HEK293T (cell line): ENCODE data around the gene BMP2.
A peak's percentile ranks its signal among the peaks of the same experiment; 100 is the strongest.

Experiments
- CTCF ChIA-PET: fragments of 350-600 bp; formaldehyde crosslinking; extraction: SDS; loops from one replicate; lab custom pipeline; 2021; ENCODE audit warnings: antibody characterized with exemption, inconsistent platforms; lab: Yijun Ruan, JAX
- POLR2A ChIA-PET: fragments of 350-600 bp; formaldehyde crosslinking; extraction: SDS; loops from one replicate; lab custom pipeline; 2020; ENCODE audit warnings: antibody characterized with exemption, inconsistent platforms; lab: Yijun Ruan, JAX
- DNase-seq: peaks from one replicate; pipeline ENCODE4 v3.0.0; 2012; ENCODE audit warnings: mixed read lengths; ENCODE audit errors: extremely low spot score
- ARNT ChIP-seq: fragments of 450-650 bp; IDR thresholded peaks from 2 replicates; pipeline ENCODE4 v1.6.1; 2017; ENCODE audit warnings: mild to moderate bottlenecking
- BHLHE40 ChIP-seq: fragments of 450-650 bp; IDR thresholded peaks from 2 replicates; pipeline ENCODE4 v1.6.1; 2016; ENCODE audit warnings: mild to moderate bottlenecking, moderate library complexity, borderline replicate concordance
- CTBP1 ChIP-seq: fragments of 450-650 bp; IDR thresholded peaks from 2 replicates; pipeline ENCODE4 v1.6.1; 2016; ENCODE audit warnings: borderline replicate concordance
- ELF4 ChIP-seq: fragments of 450-650 bp; IDR thresholded peaks from 2 replicates; pipeline ENCODE4 v1.6.1; 2017; ENCODE audit warnings: antibody characterized with exemption
- HDGF ChIP-seq: fragments of 450-650 bp; IDR thresholded peaks from 2 replicates; pipeline ENCODE4 v1.6.1; 2017; ENCODE audit warnings: antibody characterized with exemption, borderline replicate concordance
- L3MBTL2 ChIP-seq: fragments of 450-650 bp; conservative IDR thresholded peaks from 2 replicates; pipeline ENCODE4 v1.6.1; 2016; ENCODE audit warnings: mild to moderate bottlenecking
- LEF1 ChIP-seq: fragments of 450-650 bp; IDR thresholded peaks from 2 replicates; pipeline ENCODE4 v1.6.1; 2017; ENCODE audit warnings: mild to moderate bottlenecking, borderline replicate concordance
- NFRKB ChIP-seq: fragments of 450-650 bp; IDR thresholded peaks from 2 replicates; pipeline ENCODE4 v1.6.1; 2016; ENCODE audit warnings: mild to moderate bottlenecking, moderate library complexity
- SP1 ChIP-seq: fragments of 450-650 bp; IDR thresholded peaks from 2 replicates; pipeline ENCODE4 v1.6.1; 2017
- SUZ12 ChIP-seq: fragments of 450-650 bp; IDR thresholded peaks from 2 replicates; pipeline ENCODE4 v1.6.1; 2016; ENCODE audit warnings: mild to moderate bottlenecking
- TARDBP ChIP-seq: fragments of 450-650 bp; IDR thresholded peaks from 2 replicates; pipeline ENCODE4 v1.6.1; 2016
- ZNF384 ChIP-seq: fragments of 450-650 bp; IDR thresholded peaks from 2 replicates; pipeline ENCODE4 v1.6.1; 2016
- TF ChIP-seq, protein P1 (sequence below): fragments of 450-650 bp; IDR thresholded peaks from 2 replicates; pipeline ENCODE4 v1.6.1; 2016

The BMP2 gene

DNA sequence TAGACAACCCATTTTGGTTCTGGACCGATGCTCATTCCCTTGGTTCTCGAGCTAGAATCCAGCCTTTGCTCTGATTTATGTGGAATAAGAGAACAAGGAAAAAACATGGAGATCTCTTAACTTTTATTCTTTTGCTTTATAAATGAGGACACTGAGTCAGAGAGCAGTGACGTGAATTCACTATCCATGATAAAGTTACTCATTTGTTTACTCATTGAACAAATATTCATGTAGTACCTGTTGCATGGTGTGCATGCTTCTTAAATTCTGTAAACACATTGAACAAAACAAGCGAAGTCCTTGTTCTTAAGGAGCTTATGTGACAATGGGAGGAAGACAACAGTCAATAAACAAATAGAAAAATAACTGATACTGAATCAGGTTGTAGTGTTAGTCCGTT lies 56.9 kb downstream of the BMP2 start:
- no peak for TF ChIP-seq BHLHE40
- TF ChIP-seq SUZ12: no peak
- TF ChIP-seq LEF1: no peak
- TF ChIP-seq, protein P1, sequence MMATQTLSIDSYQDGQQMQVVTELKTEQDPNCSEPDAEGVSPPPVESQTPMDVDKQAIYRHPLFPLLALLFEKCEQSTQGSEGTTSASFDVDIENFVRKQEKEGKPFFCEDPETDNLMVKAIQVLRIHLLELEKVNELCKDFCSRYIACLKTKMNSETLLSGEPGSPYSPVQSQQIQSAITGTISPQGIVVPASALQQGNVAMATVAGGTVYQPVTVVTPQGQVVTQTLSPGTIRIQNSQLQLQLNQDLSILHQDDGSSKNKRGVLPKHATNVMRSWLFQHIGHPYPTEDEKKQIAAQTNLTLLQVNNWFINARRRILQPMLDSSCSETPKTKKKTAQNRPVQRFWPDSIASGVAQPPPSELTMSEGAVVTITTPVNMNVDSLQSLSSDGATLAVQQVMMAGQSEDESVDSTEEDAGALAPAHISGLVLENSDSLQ: no peak
- ChIA-PET CTCF (no interaction called here), POLR2A (no interaction called here)
- no peak for DNase-seq

GRCh38 chr20:6827472-6827871 lies 60.0 kb downstream of the BMP2 start:
- ChIA-PET CTCF (no interaction called here), POLR2A (no interaction called here)
- TF ChIP-seq, protein P1: no peak
- no peak for TF ChIP-seq ARNT
- no peak for TF ChIP-seq ZNF384
- TF ChIP-seq SP1: no peak
- TF ChIP-seq TARDBP: no peak
- no peak for TF ChIP-seq NFRKB
- TF ChIP-seq BHLHE40: no peak
- TF ChIP-seq CTBP1: no peak
- no peak for TF ChIP-seq HDGF
- no peak for DNase-seq

DNA sequence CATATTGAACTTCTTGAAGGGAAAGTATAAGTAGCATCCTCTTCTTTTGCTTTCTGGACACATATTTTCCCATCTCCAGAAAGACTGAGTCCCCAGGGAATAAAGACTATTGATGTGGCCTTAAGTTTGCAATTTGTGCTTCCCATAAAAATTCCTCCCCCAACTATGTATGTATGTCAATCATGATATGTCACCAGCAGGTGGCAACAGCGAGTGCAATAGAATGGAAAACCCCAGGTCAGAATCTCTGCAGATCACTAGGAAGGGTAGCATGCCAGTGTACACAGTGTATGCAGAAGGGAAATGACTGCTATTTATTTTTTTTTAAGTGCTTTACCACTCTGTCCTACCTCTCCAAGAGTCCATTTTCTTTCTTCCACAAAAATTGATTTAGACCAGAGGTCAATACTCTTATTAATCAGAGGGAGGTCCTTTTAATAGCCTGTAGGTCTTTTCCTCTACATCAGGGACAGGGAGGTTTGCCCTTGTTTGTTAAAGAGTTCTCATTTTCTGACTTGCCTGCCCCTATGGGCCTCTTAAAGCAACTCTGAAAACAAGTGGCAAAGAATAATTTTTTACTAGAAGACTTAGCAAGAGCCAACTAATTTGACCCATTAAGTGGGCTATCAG lies 61.4 kb downstream of the BMP2 start:
- ChIA-PET POLR2A (no interaction called here), CTCF (interaction anchor here (0.7 kb wide), 1 partner anchor 266 kb away, joined by 3 read pairs; no protein-coding TSS in a partner anchor)
- TF ChIP-seq, protein P1: peak; percentile 76
- TF ChIP-seq ELF4: no peak
- peak; percentile 56 for DNase-seq

DNA sequence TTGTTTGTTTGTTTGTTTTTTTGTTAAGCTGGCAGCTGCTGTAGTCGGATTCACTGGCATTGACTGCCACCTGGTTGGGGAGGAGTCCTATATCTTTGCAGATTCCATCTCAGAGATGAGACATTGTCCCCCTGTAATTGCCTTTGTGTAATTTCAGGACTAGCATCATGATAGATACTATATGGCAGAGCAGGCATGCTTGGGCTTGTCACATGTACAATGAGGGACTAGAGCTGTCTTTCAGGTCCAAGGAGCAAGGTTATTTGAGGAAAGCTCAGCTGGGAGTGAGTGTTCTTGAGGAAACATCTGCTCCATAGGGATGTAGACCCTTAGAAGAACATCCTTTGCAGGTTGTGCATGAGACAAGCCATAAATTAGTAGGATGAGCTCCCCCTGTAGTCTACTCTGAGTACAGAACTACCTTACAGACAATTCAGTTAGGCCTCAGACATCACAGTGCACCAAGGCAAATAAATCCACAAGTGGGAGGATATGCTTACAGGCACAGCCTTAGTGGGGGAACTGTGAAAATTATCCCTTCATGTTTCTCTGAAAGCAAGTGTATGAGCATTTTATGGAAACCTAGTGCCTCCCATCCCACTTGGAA lies 62.1 kb downstream of the BMP2 start:
- ChIA-PET POLR2A (no interaction called here), CTCF (interaction anchor here (0.7 kb wide), 1 partner anchor 265 kb away, joined by 3 read pairs; no protein-coding TSS in a partner anchor)
- TF ChIP-seq CTBP1: no peak
- TF ChIP-seq ELF4: no peak
- no peak for TF ChIP-seq L3MBTL2
- TF ChIP-seq BHLHE40: no peak
- no peak for TF ChIP-seq NFRKB
- no peak for DNase-seq
